CD4-positive, alpha-beta T cell treated with Interleukin-4 for 1 hour (primary cell): Measurements from ENCODE around the gene OCSTAMP.

Experiments used
- DNase-seq, 2 donors: peaks; one replicate each; pipeline ENCODE4 v3.0.0-alpha.2; 2020 to 2022

The OCSTAMP gene

DNA sequence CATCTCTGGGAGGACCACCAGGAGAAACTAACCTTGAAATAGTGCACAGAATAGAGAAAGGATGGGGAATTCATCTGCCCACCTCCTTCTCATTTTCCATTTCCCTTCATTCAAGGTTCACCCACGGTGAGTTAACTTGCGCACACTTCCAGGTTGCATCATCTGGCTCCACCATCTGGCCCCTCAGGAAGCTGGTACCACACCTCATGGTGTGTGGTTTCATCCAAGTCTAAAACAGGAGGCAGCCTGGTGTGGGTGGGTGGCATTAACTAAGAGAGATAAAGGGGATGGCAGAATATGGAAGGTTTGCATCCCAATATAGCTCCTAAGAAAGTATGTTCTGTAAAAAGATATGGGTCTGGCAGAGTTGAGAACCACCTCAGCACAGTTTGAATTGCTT, 40.9 kb downstream of the OCSTAMP start:
- no peak for DNase-seq

DNA sequence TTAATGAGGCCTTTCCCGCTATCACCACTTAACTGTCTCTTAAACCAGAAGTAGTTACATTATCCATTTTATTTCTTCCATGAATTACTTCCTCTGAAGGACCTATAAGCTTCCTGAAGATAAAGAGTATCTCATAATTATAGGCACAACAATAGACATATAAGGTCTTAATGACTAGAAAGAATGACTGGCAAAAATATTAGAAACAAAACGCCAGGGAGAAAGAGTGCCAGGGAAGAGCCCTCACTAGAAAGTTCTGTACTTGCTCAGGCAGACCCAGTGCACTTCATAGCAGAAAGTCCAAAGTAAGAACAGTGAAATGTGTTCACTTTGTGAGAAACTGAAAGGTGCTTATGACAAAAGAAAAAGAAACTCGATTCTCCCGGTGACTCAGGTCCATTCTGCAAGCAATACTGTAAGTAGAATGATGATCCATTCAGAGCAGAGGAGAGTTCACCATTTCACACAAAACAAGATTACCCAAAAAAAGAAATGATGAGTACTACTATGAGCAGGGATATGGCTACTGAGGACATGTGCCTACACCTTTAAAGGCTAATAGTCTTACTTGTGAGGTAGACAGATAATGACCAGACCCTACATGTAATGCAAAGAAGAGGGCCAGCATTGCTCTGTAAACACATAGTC, 42.6 kb downstream of the OCSTAMP start:
- no peak for DNase-seq

DNA sequence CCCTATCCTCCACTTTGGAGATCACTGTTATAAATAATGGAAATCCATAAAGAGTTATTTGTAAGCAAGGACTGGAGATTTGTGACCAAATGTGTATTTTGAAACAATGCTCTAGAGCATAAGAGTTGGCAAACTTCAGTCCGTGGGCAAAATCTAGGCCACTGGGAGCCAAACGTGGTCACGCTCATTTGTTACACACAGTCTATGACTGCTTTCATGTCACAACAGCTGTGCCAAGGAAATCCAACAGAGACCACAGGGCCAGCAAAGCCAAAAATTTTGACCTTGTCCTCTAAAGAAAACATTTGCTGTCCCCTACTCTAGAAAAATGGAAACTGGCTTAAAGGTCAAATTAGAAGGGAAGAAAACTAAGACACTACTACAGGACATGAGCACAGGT, 44.9 kb downstream of the OCSTAMP start:
- DNase-seq = no peak

DNA sequence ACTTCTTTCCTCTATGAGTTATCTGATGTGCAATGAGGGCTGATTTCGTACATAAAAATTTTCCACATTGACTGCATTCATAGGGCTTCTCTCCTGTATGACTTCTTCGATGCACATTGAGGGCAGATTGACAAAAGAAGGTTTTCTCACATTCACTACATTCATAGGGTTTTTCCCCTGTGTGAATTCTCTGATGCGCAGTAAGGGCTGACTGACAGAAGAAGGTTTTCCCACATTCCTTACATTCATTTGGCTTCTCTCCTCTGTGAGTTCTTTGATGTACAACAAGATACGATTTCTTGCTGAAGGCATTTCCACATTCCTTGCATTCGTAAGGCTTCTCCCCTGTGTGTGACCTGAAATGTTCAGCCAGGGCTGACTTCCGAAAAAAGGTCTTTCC, 48.5 kb downstream of the OCSTAMP start:
- DNase-seq = no peak

DNA sequence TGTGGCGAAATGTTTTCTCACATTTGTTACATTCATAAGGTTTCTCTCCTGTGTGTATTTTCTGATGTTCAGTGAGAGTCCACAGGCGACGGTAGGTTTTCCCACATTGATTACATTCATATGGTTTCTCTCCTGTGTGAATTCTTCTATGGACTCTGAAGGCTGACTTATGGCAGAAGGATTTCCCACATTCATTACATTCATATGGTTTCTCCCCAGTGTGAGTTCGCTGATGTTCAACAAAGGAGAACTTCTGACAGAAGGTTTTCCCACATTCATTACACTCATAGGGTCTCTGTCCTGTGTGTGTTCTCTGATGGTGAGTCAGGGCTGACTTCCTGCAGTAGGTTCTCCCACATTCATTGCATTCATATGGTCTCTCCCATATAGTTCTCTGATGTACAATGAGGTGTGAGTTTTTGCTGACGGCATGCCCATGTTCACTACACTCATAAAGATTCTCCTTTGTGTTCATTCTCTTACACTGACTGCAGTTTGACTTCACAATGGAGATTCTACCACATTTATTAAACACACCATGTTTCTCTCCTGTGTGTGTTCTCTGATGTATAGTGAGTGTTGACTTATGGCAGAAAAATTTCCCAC, 49.0 kb downstream of the OCSTAMP start:
- DNase-seq = no peak

DNA sequence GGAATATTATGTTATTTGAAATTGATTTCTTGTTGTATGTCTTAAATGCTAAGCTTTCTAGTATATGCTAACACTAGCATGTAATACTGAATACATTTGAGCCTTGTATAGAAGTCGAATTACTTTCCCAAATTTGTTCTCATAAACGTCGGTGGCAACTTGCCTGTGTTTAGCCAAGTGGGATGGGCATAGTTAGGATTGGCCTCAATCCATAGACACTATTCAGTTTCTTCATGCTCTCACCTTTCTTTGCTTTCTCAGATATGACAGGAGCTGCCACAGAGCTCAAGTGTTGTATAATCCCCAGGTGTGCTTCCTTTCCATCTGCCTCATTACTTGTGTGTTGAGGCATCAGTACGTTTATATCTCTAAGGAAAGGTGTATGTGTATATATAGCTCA, 56.4 kb downstream of the OCSTAMP start:
- DNase-seq = no peak

DNA sequence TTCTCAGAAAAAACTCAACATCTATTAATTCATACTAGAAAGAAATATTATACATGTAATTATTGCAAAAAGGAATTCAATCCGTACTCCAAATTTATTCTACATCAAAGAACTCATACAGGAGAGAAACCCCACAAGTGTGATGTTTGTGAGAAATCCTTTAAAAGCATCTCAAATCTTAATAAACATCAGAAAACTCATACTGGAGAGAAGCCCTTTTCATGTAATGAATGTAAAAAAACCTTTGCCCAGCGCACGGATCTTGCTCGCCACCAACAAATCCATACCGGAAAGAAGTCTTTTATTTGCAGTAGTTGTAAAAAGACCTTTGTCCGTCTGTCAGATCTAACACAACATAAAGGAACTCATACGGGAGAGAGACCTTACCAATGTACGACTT, 59.1 kb downstream of the OCSTAMP start:
- no peak for DNase-seq
